HG03457 (cell line): ENCODE measurements around the gene KREMEN2.
"Not testable (repeated sequence)": the region's sequence is repeated elsewhere in the genome, so short reads cannot be mapped to it uniquely, and the experiment has no call there.

Source experiments
- ATAC-seq: cut with Tn5 transposase; IDR thresholded peaks from one replicate; pipeline ENCODE4 v1.9.1; 2021; ENCODE audit warnings: moderate number of reproducible peaks; ENCODE audit not compliant: unreplicated experiment

Gene KREMEN2

GRCh38 chr16:2938206-2938605, 25.9 kb upstream of the KREMEN2 start:
- no peak for ATAC-seq

GRCh38 chr16:2939968-2940367, 24.1 kb upstream of the KREMEN2 start:
- ATAC-seq = no peak

GRCh38 chr16:2942045-2942444, 22.0 kb upstream of the KREMEN2 start:
- ATAC-seq = no peak

- not testable (repeated sequence) for ATAC-seq
Observed at GRCh38 chr16:2943716-2944115, 20.4 kb upstream of the KREMEN2 start.

- ATAC-seq = no peak
Observed at GRCh38 chr16:2946649-2947048, 17.4 kb upstream of the KREMEN2 start.

GRCh38 chr16:2948807-2949704, 15.0 kb upstream of the KREMEN2 start:
- no peak for ATAC-seq

GRCh38 chr16:2949705-2950352, 14.2 kb upstream of the KREMEN2 start:
- no peak for ATAC-seq

- no peak for ATAC-seq
Observed at GRCh38 chr16:2950353-2950724, 13.7 kb upstream of the KREMEN2 start.

GRCh38 chr16:2950773-2951172, 13.3 kb upstream of the KREMEN2 start:
- ATAC-seq = no peak

GRCh38 chr16:2952679-2953078, 11.4 kb upstream of the KREMEN2 start:
- no peak for ATAC-seq

- no peak for ATAC-seq
Observed at GRCh38 chr16:2953706-2954627, 10.1 kb upstream of the KREMEN2 start.

- no peak for ATAC-seq
Observed at GRCh38 chr16:2954656-2955381, 9.3 kb upstream of the KREMEN2 start.

GRCh38 chr16:2955438-2955778, 8.7 kb upstream of the KREMEN2 start:
- ATAC-seq = no peak

GRCh38 chr16:2955779-2956578, 8.1 kb upstream of the KREMEN2 start:
- ATAC-seq = no peak

- ATAC-seq = no peak
Observed at GRCh38 chr16:2956579-2956956, 7.5 kb upstream of the KREMEN2 start.

- ATAC-seq = no peak
Observed at GRCh38 chr16:2959206-2959605, 4.9 kb upstream of the KREMEN2 start.

GRCh38 chr16:2960183-2961010, 3.7 kb upstream of the KREMEN2 start:
- no peak for ATAC-seq

GRCh38 chr16:2962334-2963073, 1.6 kb upstream of the KREMEN2 start:
- ATAC-seq = no peak
